ENCODE results near the gene SGTA. TPM values are rescaled to one million over a fixed set of nuclear protein-coding genes. Genes with fewer than 3 reads are reported as not detected.

The SGTA gene
- total RNA-seq, 1 experiment from 2014 or later = 109 TPM

DNA sequence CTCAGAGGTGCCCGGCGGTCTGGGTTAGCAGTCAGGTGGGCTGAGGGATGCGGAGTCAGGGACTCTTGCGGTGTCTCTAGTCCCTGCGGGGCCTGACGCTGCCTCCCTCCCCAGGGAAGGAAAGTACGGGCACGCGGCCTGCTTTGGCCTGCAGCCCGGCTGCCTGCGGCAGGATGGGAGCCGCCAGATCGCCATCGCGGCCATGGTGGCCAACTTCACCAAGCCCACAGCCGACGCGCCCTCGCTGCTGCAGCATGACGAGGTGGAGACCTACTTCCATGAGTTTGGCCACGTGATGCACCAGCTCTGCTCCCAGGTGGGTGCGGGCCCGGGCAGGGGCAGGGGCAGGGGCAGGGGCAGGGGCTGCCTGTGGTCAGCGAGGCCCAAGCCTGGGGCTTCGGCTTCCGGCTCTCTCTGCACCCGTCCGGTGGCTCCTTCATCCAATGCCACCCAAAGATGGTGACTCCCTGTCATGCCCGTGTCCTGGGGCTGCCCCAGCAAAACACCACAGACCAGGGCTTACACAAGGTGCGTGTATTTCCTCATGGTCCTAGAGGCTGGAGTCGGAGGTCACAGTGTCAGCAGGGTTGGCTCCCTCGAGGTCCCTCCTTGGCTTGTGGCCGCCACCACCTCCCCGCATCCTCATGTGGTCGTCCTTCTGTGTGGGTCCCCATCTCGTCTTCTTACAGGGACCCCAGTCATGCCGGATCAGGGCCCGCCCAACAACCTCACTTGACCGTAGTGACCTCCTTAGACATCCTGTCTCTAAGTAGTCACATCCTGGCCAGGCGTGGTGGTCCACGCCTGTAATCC lies 25.3 kb upstream of the SGTA start:
- RAD21 ChIA-PET (ENCODE audit: low non-redundant PET in 1 of 2, low total read pairs in 2 of 2, uncharacterized antibody in 2 of 2, unreplicated experiment in 2 of 2) = no interaction called here
- ATAC-seq = no peak

GRCh38 chr19:2807379-2808128 lies 24.5 kb upstream of the SGTA start:
- Histone ChIP-seq H3K9me3 (ENCODE audit: control insufficient read depth in 1 of 2, insufficient read depth in 1 of 2, low read depth in 1 of 2, low read length in 2 of 2) (no peaks in the 10 kb centered on the region), H3K27ac (ENCODE audit: low read depth, low read length) (no peak overlapping the region), H3K4me2 (ENCODE audit: low read length) (no peak overlapping the region), H4K20me1 (ENCODE audit: insufficient read depth) (no peaks in the 10 kb centered on the region), H3K4me1 (ENCODE audit: control insufficient read depth in 1 of 2, insufficient read depth in 2 of 2, low read length in 2 of 2) (no peaks in the 10 kb centered on the region), H3K9ac (ENCODE audit: low read length) (no peak overlapping the region), H3K79me2 (ENCODE audit: insufficient read depth, low read length) (peaks cover 17% of the 10 kb centered on the region; the same call in 1 of the 2 replicates), H3K4me3 (replicated peaks in 1 of 2; ENCODE audit: low read depth in 1 of 2, low read length in 2 of 2) (no peak overlapping the region), H2AFZ (ENCODE audit: low read depth, low read length, poor library complexity, severe bottlenecking) (no peak overlapping the region), H3K36me3 (ENCODE audit: control insufficient read depth in 1 of 2, insufficient read depth in 2 of 2, low read length in 2 of 2) (peaks cover 22 to 48% of the 10 kb centered on the region in 2 experiments; a peak in 3 of 4 replicates), H3K9me2 (ENCODE audit: insufficient read depth) (no peaks in the 10 kb centered on the region), H3K27me3 (ENCODE audit: insufficient read depth, low read length) (no peaks in the 10 kb centered on the region)
- intact Hi-C loops (cut with micrococcal nuclease) = no loop called here
- RAD21 ChIA-PET (ENCODE audit: low non-redundant PET in 1 of 2, low total read pairs in 2 of 2, uncharacterized antibody in 2 of 2, unreplicated experiment in 2 of 2) = no interaction called here
- DNase-seq (ENCODE audit: low read depth, low spot score) = no peak
- no peak for ATAC-seq
- no TSS peak for BruUV-seq (replicated peaks)
- CTCF ChIA-PET = no interaction called here
- POLR2A ChIA-PET = no interaction called here
- TF ChIP-seq EGR1 (IDR thresholded peaks at IDR 0.05; ENCODE audit: low read depth) = no peak
- no peak for TF ChIP-seq SRF (IDR thresholded peaks at IDR 0.05; ENCODE audit: low read depth)
- TF ChIP-seq MAX (IDR thresholded peaks at IDR 0.05) = no peak
- no peak for TF ChIP-seq ZNF274 (IDR thresholded peaks at IDR 0.05; ENCODE audit: low read depth, low read length)
- no peak for TF ChIP-seq JUND (IDR thresholded peaks at IDR 0.05)
- no peak for TF ChIP-seq REST (IDR thresholded peaks at IDR 0.05; ENCODE audit: low read depth)
- TF ChIP-seq YY1 (IDR thresholded peaks at IDR 0.05; ENCODE audit: extremely low read depth, insufficient replicate concordance, low read depth, low read length) = no peak
- no peak for TF ChIP-seq FOSL1 (IDR thresholded peaks at IDR 0.05; ENCODE audit: low read depth)
- no peak for TF ChIP-seq SP1 (IDR thresholded peaks at IDR 0.05; ENCODE audit: low read depth)
- TF ChIP-seq POLR2A (IDR thresholded peaks at IDR 0.05; ENCODE audit: borderline replicate concordance, extremely low read depth, insufficient read depth, insufficient read length) = no peak
- no peak for TF ChIP-seq POLR2AphosphoS5 (IDR thresholded peaks at IDR 0.05; ENCODE audit: low read depth, low read length)
- TF ChIP-seq ZFX (IDR thresholded peaks at IDR 0.05) = no peak

More for the DNA sequence above, 25.3 kb upstream of the SGTA start:
- Histone ChIP-seq H3K79me2 (ENCODE audit: insufficient read depth, low read length) (peaks cover 9% of the 10 kb centered on the region; the same call in 1 of the 2 replicates), H4K20me1 (ENCODE audit: insufficient read depth) (no peaks in the 10 kb centered on the region), H3K36me3 (ENCODE audit: control insufficient read depth in 1 of 2, insufficient read depth in 2 of 2, low read length in 2 of 2) (peaks cover 22 to 44% of the 10 kb centered on the region in 2 experiments; a peak in 3 of 4 replicates), H3K9me3 (ENCODE audit: control insufficient read depth in 1 of 2, insufficient read depth in 1 of 2, low read depth in 1 of 2, low read length in 2 of 2) (no peaks in the 10 kb centered on the region), H3K9ac (ENCODE audit: low read length) (no peak overlapping the region), H3K4me3 (replicated peaks in 1 of 2; ENCODE audit: low read depth in 1 of 2, low read length in 2 of 2) (no peak overlapping the region), H3K9me2 (ENCODE audit: insufficient read depth) (no peaks in the 10 kb centered on the region), H3K27ac (ENCODE audit: low read depth, low read length) (no peak overlapping the region), H2AFZ (ENCODE audit: low read depth, low read length, poor library complexity, severe bottlenecking) (no peak overlapping the region), H3K4me1 (ENCODE audit: control insufficient read depth in 1 of 2, insufficient read depth in 2 of 2, low read length in 2 of 2) (no peaks in the 10 kb centered on the region), H3K4me2 (ENCODE audit: low read length) (no peak overlapping the region), H3K27me3 (ENCODE audit: insufficient read depth, low read length) (no peaks in the 10 kb centered on the region)
- CTCF ChIA-PET = no interaction called here
- POLR2A ChIA-PET = no interaction called here
- no TSS peak for BruUV-seq (replicated peaks)
- TF ChIP-seq POLR2A (IDR thresholded peaks at IDR 0.05; ENCODE audit: borderline replicate concordance, extremely low read depth, insufficient read depth, insufficient read length) (no peak), MAX (IDR thresholded peaks at IDR 0.05) (no peak), EGR1 (IDR thresholded peaks at IDR 0.05; ENCODE audit: low read depth) (no peak), CEBPB (IDR thresholded peaks at IDR 0.05; ENCODE audit: low read depth) (no peak), CBX3 (IDR thresholded peaks at IDR 0.05; ENCODE audit: low read depth) (no peak)
- intact Hi-C loops (cut with micrococcal nuclease) = no loop called here
- no peak for DNase-seq (ENCODE audit: low read depth, low spot score)

Data from HCT116 (cell line).